Measurements from ENCODE around the gene GCC2.

GRCh38 chr2:108491848-108492247 lies 42.8 kb downstream of the GCC2 start:
- TF ChIP-seq, protein P1, sequence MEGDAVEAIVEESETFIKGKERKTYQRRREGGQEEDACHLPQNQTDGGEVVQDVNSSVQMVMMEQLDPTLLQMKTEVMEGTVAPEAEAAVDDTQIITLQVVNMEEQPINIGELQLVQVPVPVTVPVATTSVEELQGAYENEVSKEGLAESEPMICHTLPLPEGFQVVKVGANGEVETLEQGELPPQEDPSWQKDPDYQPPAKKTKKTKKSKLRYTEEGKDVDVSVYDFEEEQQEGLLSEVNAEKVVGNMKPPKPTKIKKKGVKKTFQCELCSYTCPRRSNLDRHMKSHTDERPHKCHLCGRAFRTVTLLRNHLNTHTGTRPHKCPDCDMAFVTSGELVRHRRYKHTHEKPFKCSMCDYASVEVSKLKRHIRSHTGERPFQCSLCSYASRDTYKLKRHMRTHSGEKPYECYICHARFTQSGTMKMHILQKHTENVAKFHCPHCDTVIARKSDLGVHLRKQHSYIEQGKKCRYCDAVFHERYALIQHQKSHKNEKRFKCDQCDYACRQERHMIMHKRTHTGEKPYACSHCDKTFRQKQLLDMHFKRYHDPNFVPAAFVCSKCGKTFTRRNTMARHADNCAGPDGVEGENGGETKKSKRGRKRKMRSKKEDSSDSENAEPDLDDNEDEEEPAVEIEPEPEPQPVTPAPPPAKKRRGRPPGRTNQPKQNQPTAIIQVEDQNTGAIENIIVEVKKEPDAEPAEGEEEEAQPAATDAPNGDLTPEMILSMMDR (IDR thresholded peaks at IDR 0.05; ENCODE audit: poor library complexity), result no peak
- TF ChIP-seq EZH2phosphoT487 (IDR thresholded peaks at IDR 0.05; ENCODE audit: low read depth, severe bottlenecking, unreplicated experiment), result no peak

Data from hepatocyte (in vitro differentiated cells).